Tibial nerve (tissue), 4 donors: ENCODE data around the gene NXPH4. TPM values are rescaled to one million over a fixed set of nuclear protein-coding genes. Genes with fewer than 3 reads are reported as not detected.

Experiments used
- DNase-seq, 2 donors: peaks; one replicate each; pipeline ENCODE4 v3.0.0-alpha.2; 2019; ENCODE audit warnings: low spot score in 2 of 2
- H3K27ac ChIP-seq, 4 donors: fragments of 200-600 bp; sonication (generic) in 3 of 4; one replicate each; pipeline ENCODE4 v1.5.1; 2017 to 2019; ENCODE audit warnings: mild to moderate bottlenecking in 1 of 4
- H3K27me3 ChIP-seq, 2 donors: fragments of 200-600 bp; sonication (generic) in 1 of 2; one replicate each; pipeline versions ENCODE4 v1.5.1 to v1.6.0; 2017 to 2019
- H3K36me3 ChIP-seq, 3 donors: fragments of 200-600 bp; sonication (generic); one replicate each; pipeline ENCODE4 v1.5.1; 2018 to 2019
- H3K4me1 ChIP-seq, 4 donors: fragments of 200-600 bp; sonication (generic) in 3 of 4; one replicate each; pipeline ENCODE4 v1.5.1; 2017 to 2019
- H3K4me3 ChIP-seq, 4 donors: fragments of 200-600 bp; sonication (generic) in 3 of 4; one replicate each; pipeline ENCODE4 v1.5.1; 2017 to 2019; ENCODE audit warnings: mild to moderate bottlenecking in 1 of 4, moderate library complexity in 1 of 4
- H3K9me3 ChIP-seq, 4 donors: fragments of 200-600 bp; sonication (generic) in 3 of 4; one replicate each; pipeline ENCODE4 v1.5.1; 2017 to 2019
- CTCF ChIP-seq, 5 experiments: fragments of 200-600 bp in 3 of 5; fragments of 450-650 bp in 2 of 5; sonication (generic) in 3 of 5; IDR thresholded peaks; one replicate each; pipeline ENCODE4 v1.5.1; 2016 to 2019; ENCODE audit warnings: antibody characterized with exemption in 5 of 5, mild to moderate bottlenecking in 3 of 5, moderate library complexity in 2 of 5
- EP300 ChIP-seq, 2 donors: sonication (generic); formaldehyde crosslinking; IDR thresholded peaks; one replicate each; pipeline ENCODE4 v1.6.1; 2017; ENCODE audit warnings: antibody characterized with exemption in 2 of 2, mild to moderate bottlenecking in 1 of 2
- POLR2A ChIP-seq, 2 donors: fragments of 450-650 bp; IDR thresholded peaks; one replicate each; pipeline ENCODE4 v1.6.1; 2017; ENCODE audit warnings: antibody characterized with exemption in 2 of 2, mild to moderate bottlenecking in 2 of 2, moderate library complexity in 2 of 2
- WGBS, 2 donors: methylation state at CpG; one replicate each; pipeline ENCODE4 v1.1.5; 2018; 5-methylcytosine and 5-hydroxymethylcytosine counted together
- total RNA-seq, 4 donors: library from RNA; depleted of rRNA; stranded (reverse); fragments of >200 nt; gene quantifications; one replicate each; pipeline ENCODE4 v1.1.0, GENCODE V29; 2016

Gene NXPH4
- total RNA-seq, 4 donors from 2014 or later = 4.2 TPM; not detected in 3

- peaks cover 7 to 100% (median 11%) of the 10 kb centered on the region in 3 donors for H3K36me3 ChIP-seq
- no peak for DNase-seq
- H3K4me1 ChIP-seq = peaks cover 0 to 10% (median 5%) of the 10 kb centered on the region in 4 donors
- TF ChIP-seq CTCF (IDR thresholded peaks at IDR 0.05) (no peak), EP300 (IDR thresholded peaks at IDR 0.05) (no peak), POLR2A (IDR thresholded peaks at IDR 0.05) (no peak)
- H3K4me3 ChIP-seq = no peak overlapping the region
- H3K9me3 ChIP-seq = no peaks in the 10 kb centered on the region
- WGBS, 2 donors = 88 to 93% methylated on average over 23 to 26 of the region's 26 CpGs
- no peaks in the 10 kb centered on the region for H3K27me3 ChIP-seq
- H3K27ac ChIP-seq = no peak overlapping the region
These were observed 11.4 kb upstream of the NXPH4 start for GRCh38 chr12:57205186-57205585.

GRCh38 chr12:57205931-57206330 lies 10.7 kb upstream of the NXPH4 start:
- Histone ChIP-seq H3K4me3 (no peak overlapping the region), H3K36me3 (peaks cover 6 to 100% (median 11%) of the 10 kb centered on the region in 3 donors), H3K27ac (no peak overlapping the region), H3K9me3 (no peaks in the 10 kb centered on the region), H3K27me3 (no peaks in the 10 kb centered on the region), H3K4me1 (peaks cover 0 to 10% (median 5%) of the 10 kb centered on the region in 4 donors)
- 86 to 87% methylated on average over 7 of the region's 7 CpGs for WGBS, 2 donors
- TF ChIP-seq POLR2A (IDR thresholded peaks at IDR 0.05) (no peak), EP300 (IDR thresholded peaks at IDR 0.05) (no peak), CTCF (IDR thresholded peaks at IDR 0.05) (no peak)
- no peak for DNase-seq

GRCh38 chr12:57207731-57208630 lies 8.6 kb upstream of the NXPH4 start:
- Histone ChIP-seq H3K4me1 (peaks cover 0 to 22% (median 5%) of the 10 kb centered on the region in 4 donors), H3K27me3 (no peaks in the 10 kb centered on the region), H3K36me3 (peaks cover 6 to 100% (median 11%) of the 10 kb centered on the region in 3 donors), H3K9me3 (no peaks in the 10 kb centered on the region), H3K27ac (peak overlapping the region in 3 of 4 donors; percentile 54 to 78 (median 63)), H3K4me3 (no peak overlapping the region)
- no peak for TF ChIP-seq POLR2A (IDR thresholded peaks at IDR 0.05)
- no peak for TF ChIP-seq EP300 (IDR thresholded peaks at IDR 0.05)
- TF ChIP-seq CTCF (IDR thresholded peaks at IDR 0.05) = no peak
- 74 to 82% methylated on average over 24 to 26 of the region's 29 CpGs for WGBS, 2 donors
- DNase-seq = no peak

- Histone ChIP-seq H3K27me3 (no peaks in the 10 kb centered on the region), H3K27ac (peak overlapping the region in 3 of 4 donors; percentile 54 to 78 (median 63)), H3K9me3 (no peaks in the 10 kb centered on the region), H3K4me1 (peaks cover 0 to 29% (median 9%) of the 10 kb centered on the region in 4 donors), H3K4me3 (no peak overlapping the region), H3K36me3 (peaks cover 6 to 92% (median 11%) of the 10 kb centered on the region in 3 donors)
- TF ChIP-seq EP300 (IDR thresholded peaks at IDR 0.05) (no peak), POLR2A (IDR thresholded peaks at IDR 0.05) (no peak), CTCF (IDR thresholded peaks at IDR 0.05) (no peak)
- no peak for DNase-seq
- WGBS, 2 donors = 45 to 59% methylated on average over 19 to 20 of the region's 22 CpGs
These were observed 7.8 kb upstream of the NXPH4 start for GRCh38 chr12:57208631-57209282.
